Thymus (tissue), 11 donors: ENCODE results near the gene STX7. TPM values are rescaled to one million over a fixed set of nuclear protein-coding genes. Genes with fewer than 3 reads are reported as not detected.

Experiments
- DNase-seq, 9 donors: peaks; one replicate each; pipeline ENCODE4 v3.0.0-alpha.2; 2013; ENCODE audit warnings: low spot score in 9 of 9, low read depth in 6 of 9, missing footprints in 1 of 9
- H3K27ac ChIP-seq, 2 donors: one replicate each; pipeline ENCODE4 v1.5.1; 2013; ENCODE audit warnings: control low read depth in 1 of 2, low read depth in 1 of 2, low read length in 1 of 2, mild to moderate bottlenecking in 1 of 2, moderate library complexity in 1 of 2
- H3K27me3 ChIP-seq, 2 donors: one replicate each; pipeline ENCODE4 v1.5.1; 2013; ENCODE audit warnings: low read length in 1 of 2; ENCODE audit not compliant: control insufficient read depth in 2 of 2, insufficient read depth in 1 of 2
- H3K36me3 ChIP-seq, 2 donors: one replicate each; pipeline ENCODE4 v1.5.1; 2013; ENCODE audit warnings: low read length in 1 of 2, mild to moderate bottlenecking in 1 of 2, moderate library complexity in 1 of 2; ENCODE audit not compliant: control insufficient read depth in 2 of 2, insufficient read depth in 2 of 2
- H3K4me1 ChIP-seq, 2 donors: one replicate each; pipeline ENCODE4 v1.5.1; 2013; ENCODE audit warnings: low read length in 2 of 2; ENCODE audit not compliant: control insufficient read depth in 2 of 2, insufficient read depth in 2 of 2
- H3K4me3 ChIP-seq, 2 donors: one replicate each; pipeline ENCODE4 v1.5.1; 2013; ENCODE audit warnings: low read length in 2 of 2, control low read depth in 1 of 2, mild to moderate bottlenecking in 1 of 2
- H3K9me3 ChIP-seq, 2 donors: one replicate each; pipeline ENCODE4 v1.5.1; 2013; ENCODE audit warnings: low read length in 1 of 2, mild to moderate bottlenecking in 1 of 2; ENCODE audit not compliant: control insufficient read depth in 2 of 2, insufficient read depth in 1 of 2
- WGBS: extraction: QIAGEN DNeasy Blood & Tissue Kit; methylation state at CpG from one replicate; pipeline ENCODE4 v1.1.7; 2013; 5-methylcytosine and 5-hydroxymethylcytosine counted together
- polyA plus RNA-seq: library from polyadenylated mRNA; stranded (reverse); fragments of 200-250 nt; gene quantifications from one replicate; pipeline ENCODE4 v1.2.3, GENCODE V29; 2013
- total RNA-seq: library from RNA; stranded (reverse); fragments of 120-200 nt; gene quantifications from one replicate; pipeline ENCODE4 v1.2.4, GENCODE V29; 2013
- donor health status: healthy.

The STX7 gene
- total and polyA plus RNA-seq, 2 donors, result 13.3 to 20.3 TPM

DNA sequence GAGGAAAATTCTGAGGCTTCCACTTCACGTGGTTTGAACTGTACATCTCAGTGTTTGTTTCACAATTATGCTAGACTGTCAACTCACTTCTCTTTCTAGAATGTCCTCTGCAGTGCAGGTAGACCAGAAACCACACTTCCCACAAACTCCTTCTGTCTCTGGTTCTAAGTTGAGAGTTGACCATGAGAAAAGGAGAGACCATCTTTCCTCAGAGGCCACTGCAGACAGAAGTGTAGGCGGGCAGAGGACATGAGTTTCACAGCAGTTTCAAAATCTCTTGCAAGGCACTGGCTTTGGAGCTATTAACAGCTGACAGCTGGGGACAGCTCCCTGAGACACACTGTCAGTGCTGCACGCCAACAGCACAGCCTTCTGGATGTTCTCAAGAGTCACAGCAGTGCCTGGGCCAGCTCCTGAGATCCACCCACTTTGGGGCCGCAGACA lies 56.2 kb downstream of the STX7 start:
- WGBS, result 86% methylated on average over 4 of the region's 4 CpGs
- H3K9me3 ChIP-seq, result no peaks in the 10 kb centered on the region
- no peaks in the 10 kb centered on the region for H3K27me3 ChIP-seq
- DNase-seq, result peak in 1 of 9 donors; percentile 13
- peaks cover 5 to 6% of the 10 kb centered on the region in 2 donors for H3K36me3 ChIP-seq
- H3K4me1 ChIP-seq, result no peaks in the 10 kb centered on the region
- H3K27ac ChIP-seq, result no peak overlapping the region
- H3K4me3 ChIP-seq, result no peak overlapping the region

DNA sequence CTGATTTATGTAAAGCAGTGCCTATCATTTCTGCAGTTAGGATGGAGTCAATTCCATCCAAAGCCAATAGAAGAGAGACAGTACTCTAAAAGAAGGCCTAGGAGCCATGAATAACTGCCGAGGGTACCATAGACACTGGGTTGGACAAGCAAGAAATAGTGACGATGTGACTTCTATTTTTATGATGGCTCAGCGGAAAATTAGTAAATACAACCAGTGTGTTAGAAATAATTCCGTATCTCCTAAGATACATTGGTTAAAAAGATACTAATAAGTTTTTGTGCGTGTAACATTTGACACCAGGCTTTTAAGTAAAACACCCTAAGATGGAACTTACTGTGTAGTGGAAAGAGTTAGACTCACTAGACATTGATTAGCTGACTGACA lies 66.1 kb downstream of the STX7 start:
- DNase-seq, result no peak
- Histone ChIP-seq H3K27ac (no peak overlapping the region), H3K4me1 (no peaks in the 10 kb centered on the region), H3K4me3 (no peak overlapping the region), H3K27me3 (no peaks in the 10 kb centered on the region), H3K36me3 (no peaks in the 10 kb centered on the region), H3K9me3 (no peaks in the 10 kb centered on the region)
- WGBS, result 98% methylated on average over 5 of the region's 5 CpGs

DNA sequence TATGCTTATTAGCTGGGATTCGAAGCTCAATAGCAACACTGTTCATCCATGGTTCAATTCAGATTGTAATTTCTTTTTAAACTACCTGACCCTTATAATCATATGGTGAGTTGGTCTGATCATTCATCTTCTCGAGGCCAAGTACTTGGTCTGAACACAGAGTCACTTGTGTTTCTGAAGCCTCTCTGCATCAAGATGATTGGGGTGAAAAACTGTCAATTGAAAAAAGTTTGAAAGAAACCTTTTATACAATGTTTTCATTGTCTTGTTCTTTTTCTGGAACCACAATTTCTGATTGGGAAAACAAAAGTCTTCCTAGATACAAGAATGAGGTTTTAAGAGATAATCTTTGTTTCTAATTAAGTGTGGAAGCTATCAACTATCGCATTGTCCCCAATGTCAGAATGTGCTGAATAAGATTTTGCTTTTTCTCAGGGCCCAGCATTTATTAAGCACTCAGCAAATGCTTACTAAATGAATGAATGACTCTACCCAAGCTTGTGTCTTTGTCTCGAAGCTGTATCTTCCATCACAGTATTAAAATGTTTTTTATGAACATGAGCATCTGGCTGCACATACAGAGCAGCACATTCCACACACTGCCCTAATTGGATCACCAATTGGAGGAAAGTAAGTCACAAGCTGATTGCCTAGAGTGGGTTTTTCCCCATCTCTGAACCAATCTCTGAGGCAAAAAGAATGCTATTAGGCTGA lies 66.6 kb downstream of the STX7 start:
- no peak overlapping the region for H3K4me3 ChIP-seq
- no peak overlapping the region for H3K27ac ChIP-seq
- DNase-seq, result no peak
- WGBS, result 95% methylated on average over 4 of the region's 4 CpGs
- no peaks in the 10 kb centered on the region for H3K27me3 ChIP-seq
- no peaks in the 10 kb centered on the region for H3K4me1 ChIP-seq
- no peaks in the 10 kb centered on the region for H3K9me3 ChIP-seq
- no peaks in the 10 kb centered on the region for H3K36me3 ChIP-seq

GRCh38 chr6:132445201-132445951 lies 67.5 kb downstream of the STX7 start:
- no peak overlapping the region for H3K4me3 ChIP-seq
- no peaks in the 10 kb centered on the region for H3K4me1 ChIP-seq
- no peak overlapping the region for H3K27ac ChIP-seq
- 98% methylated on average over 3 of the region's 3 CpGs for WGBS
- H3K27me3 ChIP-seq, result no peaks in the 10 kb centered on the region
- no peaks in the 10 kb centered on the region for H3K9me3 ChIP-seq
- H3K36me3 ChIP-seq, result no peaks in the 10 kb centered on the region
- no peak for DNase-seq

DNA sequence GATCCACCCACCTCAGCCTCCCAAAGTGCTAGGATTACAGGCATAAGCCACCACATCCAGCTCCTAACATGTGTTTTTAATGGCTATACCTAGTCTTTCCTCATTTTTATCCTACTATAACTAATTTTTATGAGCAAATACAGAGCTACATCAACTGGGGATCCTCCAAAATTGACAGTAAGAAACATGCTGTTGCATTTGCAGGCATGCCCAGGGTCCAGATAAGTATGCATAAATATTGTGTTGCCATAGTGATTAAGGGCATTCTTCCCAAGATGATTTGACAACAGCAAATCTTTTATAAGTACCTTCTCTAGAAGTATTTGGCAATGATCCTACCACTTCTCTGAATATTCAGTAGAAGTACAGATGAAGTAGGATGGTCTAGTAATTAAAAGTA lies 69.7 kb downstream of the STX7 start:
- H3K36me3 ChIP-seq, result no peaks in the 10 kb centered on the region
- H3K9me3 ChIP-seq, result no peaks in the 10 kb centered on the region
- no peaks in the 10 kb centered on the region for H3K4me1 ChIP-seq
- H3K27me3 ChIP-seq, result no peaks in the 10 kb centered on the region
- H3K27ac ChIP-seq, result no peak overlapping the region
- no peak for DNase-seq
- no peak overlapping the region for H3K4me3 ChIP-seq

- WGBS, result 98% methylated on average over 2 of the region's 2 CpGs
- no peaks in the 10 kb centered on the region for H3K36me3 ChIP-seq
- no peaks in the 10 kb centered on the region for H3K27me3 ChIP-seq
- no peak overlapping the region for H3K4me3 ChIP-seq
- H3K27ac ChIP-seq, result no peak overlapping the region
- H3K9me3 ChIP-seq, result no peaks in the 10 kb centered on the region
- DNase-seq, result no peak
- no peaks in the 10 kb centered on the region for H3K4me1 ChIP-seq
Measured at GRCh38 chr6:132430110-132430509, 82.8 kb downstream of the STX7 start.

DNA sequence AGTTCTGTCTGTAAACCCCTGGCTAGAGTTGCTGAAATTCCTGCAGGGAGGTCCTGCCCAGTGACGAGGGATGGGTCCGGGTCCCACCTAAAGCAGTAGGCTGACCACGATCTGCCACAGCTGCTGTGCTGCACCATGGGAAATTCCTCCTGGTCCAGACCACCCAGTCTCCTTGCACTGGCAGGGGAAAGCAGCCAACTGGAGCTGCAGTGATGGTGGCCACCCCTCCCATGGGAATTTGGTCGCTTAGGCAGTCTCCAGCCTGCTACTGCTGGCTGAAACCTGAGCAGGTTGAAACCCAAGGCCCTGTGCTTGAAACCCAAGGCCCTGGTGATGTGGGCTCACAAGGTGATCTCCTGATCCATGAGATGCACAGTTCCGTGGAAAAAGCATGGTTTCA lies 87.7 kb downstream of the STX7 start:
- no peak for DNase-seq
- WGBS, result 79% methylated on average over 5 of the region's 5 CpGs
- Histone ChIP-seq H3K27ac (no peak overlapping the region), H3K9me3 (no peaks in the 10 kb centered on the region), H3K4me1 (no peaks in the 10 kb centered on the region), H3K27me3 (no peaks in the 10 kb centered on the region), H3K4me3 (no peak overlapping the region), H3K36me3 (no peaks in the 10 kb centered on the region)

- Histone ChIP-seq H3K4me3 (no peak overlapping the region), H3K27me3 (no peaks in the 10 kb centered on the region), H3K36me3 (no peaks in the 10 kb centered on the region), H3K27ac (no peak overlapping the region), H3K9me3 (no peaks in the 10 kb centered on the region), H3K4me1 (no peaks in the 10 kb centered on the region)
- no peak for DNase-seq
- 98% methylated on average over 3 of the region's 3 CpGs for WGBS
Measured at GRCh38 chr6:132423839-132424238, 89.1 kb downstream of the STX7 start.

DNA sequence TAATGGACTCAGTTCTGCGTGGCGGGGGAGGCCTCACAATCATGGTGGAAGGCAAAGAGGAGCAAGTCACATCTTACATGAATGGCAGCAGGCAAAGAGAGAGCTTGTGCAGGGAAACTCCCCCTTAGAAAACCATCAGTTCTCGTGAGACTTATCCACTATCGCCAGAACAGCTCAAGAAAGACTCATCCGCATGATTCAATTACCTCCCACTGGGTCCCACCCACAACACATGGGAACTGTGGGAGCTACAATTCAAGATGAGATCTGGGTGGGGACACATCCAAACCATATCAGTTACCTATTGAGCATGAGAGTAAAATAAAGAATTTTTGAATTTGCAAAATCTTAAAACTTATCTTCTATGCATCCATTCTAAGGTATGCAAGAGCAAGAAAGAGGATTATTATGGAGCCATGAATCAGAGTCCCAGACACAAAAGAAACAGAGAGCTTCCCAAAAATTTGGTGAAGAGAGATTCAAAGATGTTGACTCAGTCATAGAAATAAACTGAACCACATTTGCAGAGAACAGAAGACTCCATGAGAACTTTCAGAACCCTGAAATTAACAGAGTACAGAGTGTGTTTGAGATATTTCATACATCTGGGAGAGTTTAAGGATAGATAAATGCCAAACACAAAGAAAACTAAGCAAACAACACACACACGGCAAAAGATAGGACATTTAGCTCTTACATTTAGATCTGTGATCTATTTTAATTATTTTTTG lies 94.5 kb downstream of the STX7 start:
- H3K27ac ChIP-seq, result no peak overlapping the region
- WGBS, result 94% methylated on average over 6 of the region's 6 CpGs
- H3K4me1 ChIP-seq, result no peaks in the 10 kb centered on the region
- H3K36me3 ChIP-seq, result no peaks in the 10 kb centered on the region
- DNase-seq, result no peak
- no peaks in the 10 kb centered on the region for H3K27me3 ChIP-seq
- H3K4me3 ChIP-seq, result no peak overlapping the region
- no peaks in the 10 kb centered on the region for H3K9me3 ChIP-seq
